ENCODE results near the gene ARHGAP45.
A peak's percentile ranks its signal among the peaks of the same experiment; 100 is the strongest.

The ARHGAP45 gene

GRCh38 chr19:1129535-1129934, 62.6 kb downstream of the ARHGAP45 start:
- DNase-seq (ENCODE audit: extremely low read depth in 1 of 2, low read depth in 1 of 2): no peak

GRCh38 chr19:1130771-1131717, 64.1 kb downstream of the ARHGAP45 start:
- no peak for DNase-seq (ENCODE audit: extremely low read depth in 1 of 2, low read depth in 1 of 2)

DNA sequence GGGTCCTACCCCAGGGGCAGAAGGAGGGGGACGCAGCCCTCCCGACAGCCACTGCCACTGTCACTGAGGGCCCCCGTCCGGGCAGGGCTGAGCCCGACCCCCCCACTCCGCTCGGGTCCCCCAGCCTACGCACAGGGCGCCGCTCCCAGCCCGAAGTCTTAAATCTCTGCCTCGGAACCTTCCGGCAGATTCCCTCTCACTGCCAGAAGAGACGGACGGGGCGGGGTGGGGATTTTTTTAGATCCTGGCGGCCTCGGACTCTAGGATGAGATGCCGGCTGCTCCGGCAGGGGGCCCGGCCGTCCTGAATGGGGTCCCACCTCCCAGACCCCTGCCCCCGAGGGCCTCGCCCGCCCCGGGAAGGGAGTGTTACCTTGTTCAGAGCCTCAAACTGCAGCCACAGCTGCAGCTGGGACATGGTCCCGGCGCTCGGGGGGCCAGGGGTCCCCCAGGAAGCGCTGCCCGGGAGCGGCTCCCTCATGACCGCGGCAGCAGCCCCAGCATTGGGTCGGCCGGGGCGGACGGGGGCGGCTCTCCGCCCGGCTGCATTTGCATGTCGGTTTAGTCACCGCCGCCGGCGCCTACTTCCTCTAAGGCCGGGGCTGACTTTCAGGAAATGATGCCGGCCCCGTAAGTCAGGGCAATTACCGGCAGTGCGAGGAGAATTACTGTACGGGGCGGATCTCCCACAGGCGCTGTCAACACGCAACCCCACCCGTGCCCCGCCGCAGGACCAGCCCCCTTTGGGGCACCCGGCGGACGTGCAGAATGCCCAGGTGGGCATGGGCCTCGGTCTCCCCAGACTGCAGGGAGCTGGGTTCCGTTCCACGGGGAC, 65.0 kb downstream of the ARHGAP45 start:
- peak; percentile 65 to 73 for DNase-seq (ENCODE audit: extremely low read depth in 1 of 2, low read depth in 1 of 2)

DNA sequence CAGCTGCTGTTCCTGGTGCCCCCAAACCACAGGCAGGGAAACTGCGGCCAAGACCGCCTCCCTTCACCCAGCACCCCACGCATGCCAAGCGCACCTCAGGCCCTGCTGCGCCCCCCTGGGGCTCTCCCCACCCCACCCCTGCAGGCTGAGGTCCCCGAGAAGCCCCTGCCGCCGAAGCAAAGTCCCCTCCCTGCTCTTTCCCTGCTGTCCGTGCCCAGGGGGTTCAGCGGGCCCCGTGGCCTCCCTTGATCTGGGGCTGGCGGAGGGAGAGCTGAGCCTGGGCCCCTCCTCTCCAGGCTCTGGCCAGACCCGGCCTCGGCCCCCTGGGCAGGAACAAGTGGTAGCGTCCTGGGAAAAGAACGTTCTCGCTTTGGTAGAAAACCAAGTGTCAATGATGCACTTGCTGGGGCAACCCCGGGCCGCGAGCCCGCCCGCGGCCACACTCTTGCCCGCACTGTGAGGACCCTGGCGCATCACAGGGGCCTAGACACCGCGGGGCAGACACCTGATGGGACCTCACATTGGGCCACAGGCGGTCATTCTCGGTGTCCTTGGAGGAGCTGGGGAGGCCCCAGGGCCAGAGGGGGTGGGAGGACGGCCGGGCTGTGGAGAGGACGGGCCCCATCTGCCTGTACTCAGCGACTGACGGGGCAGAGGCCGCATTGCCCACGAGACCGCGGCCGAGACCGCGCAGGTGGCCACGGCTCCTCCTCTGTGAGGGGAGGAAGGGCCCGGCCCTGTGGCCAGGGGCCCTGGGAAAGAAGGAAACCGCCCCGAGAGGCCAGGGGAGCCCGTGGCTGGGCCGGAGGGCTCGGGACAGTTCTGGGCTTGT, 65.8 kb downstream of the ARHGAP45 start:
- no peak for DNase-seq (ENCODE audit: extremely low read depth in 1 of 2, low read depth in 1 of 2)

DNA sequence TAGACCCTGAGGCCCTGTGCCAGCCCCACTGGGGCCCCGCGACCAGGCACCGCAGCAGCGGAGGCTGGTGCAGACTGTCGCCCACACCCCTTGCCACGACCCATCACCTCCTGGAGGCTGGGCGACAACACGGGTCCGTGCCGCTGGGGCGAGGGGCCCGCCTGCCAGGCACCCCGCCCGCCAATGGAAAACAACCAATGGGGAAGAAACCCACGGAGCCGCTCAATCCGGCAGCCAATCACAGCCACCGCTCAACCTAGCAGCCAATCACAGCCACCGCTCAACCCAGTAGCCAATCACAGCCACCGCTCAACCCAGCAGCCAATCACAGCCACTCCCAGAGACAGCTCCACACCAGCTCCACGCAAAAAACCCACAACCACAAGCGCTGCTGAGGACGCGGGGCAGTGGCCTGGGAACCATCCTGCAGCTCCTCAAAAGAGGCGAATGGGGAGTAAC, 66.5 kb downstream of the ARHGAP45 start:
- peak; percentile 47 to 53 for DNase-seq (ENCODE audit: extremely low read depth in 1 of 2, low read depth in 1 of 2)

- no peak for DNase-seq (ENCODE audit: extremely low read depth in 1 of 2, low read depth in 1 of 2)
Measured at GRCh38 chr19:1134431-1134830, 67.5 kb downstream of the ARHGAP45 start.

GRCh38 chr19:1135454-1135853, 68.5 kb downstream of the ARHGAP45 start:
- no peak for DNase-seq (ENCODE audit: extremely low read depth in 1 of 2, low read depth in 1 of 2)

DNA sequence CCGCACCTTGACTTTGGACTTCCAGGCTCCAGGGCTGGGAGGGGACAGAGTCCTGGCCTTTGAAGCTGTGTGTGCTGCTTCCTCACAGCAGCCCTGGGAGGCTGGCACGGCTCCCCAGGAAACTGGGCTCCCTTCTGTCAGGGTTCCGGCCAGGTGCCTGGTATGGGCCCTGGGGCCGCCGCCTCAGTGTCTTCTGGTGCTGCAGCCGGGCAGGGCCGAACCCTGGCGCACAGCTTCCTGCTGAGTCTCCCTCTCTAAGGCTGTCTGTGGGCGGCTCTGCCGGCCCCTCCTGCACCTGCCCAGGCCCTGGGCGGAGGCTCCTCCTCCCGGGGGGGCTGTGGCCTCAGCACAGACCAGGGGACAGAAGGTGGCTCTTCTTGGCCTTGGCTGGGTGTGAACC, 69.2 kb downstream of the ARHGAP45 start:
- DNase-seq (ENCODE audit: extremely low read depth in 1 of 2, low read depth in 1 of 2): no peak
